GM23338 (cell line): ENCODE results near the gene KIRREL3. TPM values are rescaled to one million over a fixed set of nuclear protein-coding genes. Genes with fewer than 3 reads are reported as not detected.

ENCODE experiments used
- ATAC-seq: fragments of 200-7000 bp; cut with Tn5 transposase; 3 replicates; pipeline ENCODE4 v1.9.1; 2020
- DNase-seq: peaks from one replicate; pipeline ENCODE4 v3.0.0-alpha.2; 2015; ENCODE audit warnings: low spot score
- H2AFZ ChIP-seq: fragments of 200-600 bp; sonication (generic); 2 replicates; pipeline ENCODE4 v1.8.0; 2016; ENCODE audit warnings: antibody characterized with exemption, mild to moderate bottlenecking, moderate library complexity
- H3F3A ChIP-seq: fragments of 200-600 bp; sonication (generic); replicated peaks from 2 replicates; pipeline ENCODE4 v1.8.0; 2017; ENCODE audit warnings: antibody characterized with exemption, mixed run types, low read depth
- H3K27ac ChIP-seq: fragments of 200-600 bp; sonication (generic); 2 replicates; pipeline ENCODE4 v1.6.1; 2016; ENCODE audit warnings: low read depth
- H3K27me3 ChIP-seq: fragments of 200-600 bp; sonication (generic); 2 replicates; pipeline ENCODE4 v1.8.0; 2016; ENCODE audit warnings: mild to moderate bottlenecking, mixed run types, moderate library complexity; ENCODE audit not compliant: insufficient read depth
- H3K36me3 ChIP-seq: fragments of 200-600 bp; sonication (generic); 2 replicates; pipeline ENCODE4 v1.8.0; 2016; ENCODE audit warnings: mild to moderate bottlenecking; ENCODE audit not compliant: insufficient read depth
- H3K4me1 ChIP-seq: fragments of 200-600 bp; sonication (generic); 2 replicates; pipeline ENCODE4 v1.8.0; 2016; ENCODE audit warnings: mild to moderate bottlenecking, moderate library complexity; ENCODE audit not compliant: insufficient read depth
- H3K4me2 ChIP-seq: fragments of 200-600 bp; sonication (generic); 2 replicates; pipeline ENCODE4 v1.7.1; 2017; ENCODE audit warnings: mixed run types
- H3K4me3 ChIP-seq: fragments of 200-600 bp; sonication (generic); 2 replicates; pipeline ENCODE4 v1.6.1; 2016; ENCODE audit warnings: mixed run types
- H3K79me2 ChIP-seq: fragments of 200-600 bp; sonication (generic); replicated peaks from 2 replicates; pipeline ENCODE4 v1.8.0; 2017; ENCODE audit warnings: mild to moderate bottlenecking; ENCODE audit not compliant: insufficient read depth
- H3K9me2 ChIP-seq: fragments of 200-600 bp; sonication (generic); 2 replicates; pipeline ENCODE4 v1.8.0; 2017; ENCODE audit not compliant: insufficient read depth
- H4K20me1 ChIP-seq: fragments of 200-600 bp; sonication (generic); replicated peaks from 2 replicates; pipeline ENCODE4 v1.8.0; 2017; ENCODE audit warnings: mild to moderate bottlenecking; ENCODE audit not compliant: insufficient read depth
- H3K27ac Mint-ChIP-seq: 2 replicates; pipeline ENCODE4 v1.8.0; 2020; ENCODE audit warnings: inconsistent platforms, mild to moderate bottlenecking, moderate library complexity, mixed read lengths
- H3K27me3 Mint-ChIP-seq: 3 replicates; pipeline ENCODE4 v1.8.0; 2022; ENCODE audit warnings: low read depth, mild to moderate bottlenecking, moderate library complexity, mixed read lengths, inconsistent platforms; ENCODE audit not compliant: insufficient read depth, poor library complexity
- H3K36me3 Mint-ChIP-seq: 3 replicates; pipeline ENCODE4 v1.8.0; 2021; ENCODE audit warnings: low read depth, mild to moderate bottlenecking, inconsistent platforms, moderate library complexity, mixed read lengths
- H3K4me1 Mint-ChIP-seq: 3 replicates; pipeline ENCODE4 v1.8.0; 2020; ENCODE audit warnings: mild to moderate bottlenecking, inconsistent platforms, mixed read lengths
- H3K4me3 Mint-ChIP-seq: 3 replicates; pipeline ENCODE4 v1.8.0; 2021; ENCODE audit warnings: moderate library complexity, mild to moderate bottlenecking, inconsistent platforms, mixed read lengths
- H3K9me3 Mint-ChIP-seq: 3 replicates; pipeline ENCODE4 v1.8.0; 2020; ENCODE audit warnings: moderate library complexity, mild to moderate bottlenecking, inconsistent platforms, mixed read lengths
- CREB1 ChIP-seq: fragments of 250-450 bp; sonication (Bioruptor Pico); IDR thresholded peaks from 2 replicates; pipeline ENCODE4 v1.5.0; 2020; ENCODE audit warnings: low read depth, mild to moderate bottlenecking, moderate library complexity
- EZH2 ChIP-seq: fragments of 200-600 bp; sonication (generic); IDR thresholded peaks from one replicate; pipeline ENCODE4 v1.8.0; 2017; ENCODE audit warnings: antibody characterized with exemption, mild to moderate bottlenecking, low read depth; ENCODE audit not compliant: unreplicated experiment
- EZH2phosphoT487 ChIP-seq: fragments of 200-600 bp; sonication (generic); IDR thresholded peaks from one replicate; pipeline ENCODE4 v1.8.1; 2018; ENCODE audit warnings: antibody characterized with exemption; ENCODE audit not compliant: unreplicated experiment
- JUNB ChIP-seq: IDR thresholded peaks from one replicate; pipeline ENCODE4 v1.6.1; 2016; ENCODE audit warnings: antibody characterized with exemption; ENCODE audit not compliant: unreplicated experiment
- NANOG ChIP-seq: IDR thresholded peaks from 2 replicates; pipeline ENCODE4 v1.6.1; 2016; ENCODE audit warnings: antibody characterized with exemption, borderline replicate concordance
- POLR2AphosphoS5 ChIP-seq: IDR thresholded peaks from 2 replicates; pipeline ENCODE4 v1.6.1; 2016; ENCODE audit warnings: antibody characterized with exemption, low read depth
- STAT1 ChIP-seq: IDR thresholded peaks from one replicate; pipeline ENCODE4 v1.6.1; 2016; ENCODE audit warnings: antibody characterized with exemption; ENCODE audit not compliant: unreplicated experiment
- ZNF114 ChIP-seq: fragments of 250-450 bp; sonication (Bioruptor Pico); IDR thresholded peaks from 2 replicates; pipeline ENCODE4 v1.5.0; 2020; ENCODE audit warnings: mild to moderate bottlenecking, moderate library complexity
- ZNF331 ChIP-seq: fragments of 250-450 bp; sonication (Bioruptor Pico); IDR thresholded peaks from 2 replicates; pipeline ENCODE4 v1.5.0; 2020; ENCODE audit warnings: low read depth, mild to moderate bottlenecking, moderate library complexity
- polyA plus RNA-seq: library from polyadenylated mRNA; unstranded; fragments of >200 nt; fragmentation: Nextera tagmentation; extraction: Ambion mirVana; gene quantifications from 2 replicates; pipeline ENCODE4 v1.2.1, GENCODE V29; 2016
- total RNA-seq: library from RNA; depleted of rRNA; stranded (reverse); fragments of >200 nt; shearing (Covaris generic); gene quantifications from 2 replicates; pipeline ENCODE4 v1.2.3, GENCODE V29; 2014
- TF ChIP-seq, protein P1 (sequence below): IDR thresholded peaks from one replicate; pipeline ENCODE4 v1.6.1; 2018; ENCODE audit warnings: antibody characterized with exemption; ENCODE audit not compliant: unreplicated experiment
- TF ChIP-seq, protein P2 (sequence below): fragments of 250-450 bp; sonication (Bioruptor Pico); IDR thresholded peaks from 2 replicates; pipeline ENCODE4 v1.5.0; 2020; ENCODE audit warnings: mild to moderate bottlenecking, moderate library complexity
- TF ChIP-seq, protein P3 (sequence below): IDR thresholded peaks from 2 replicates; pipeline ENCODE4 v1.6.1; 2016; ENCODE audit warnings: antibody characterized with exemption
- TF ChIP-seq, protein P4 (sequence below), 2 experiments: fragments of 200-600 bp in 1 of 2; sonication (generic) in 1 of 2; conservative IDR thresholded peaks; 2 replicates each; pipeline versions ENCODE4 v1.5.1 to v1.6.1; 2016 to 2017; ENCODE audit warnings: antibody characterized with exemption in 2 of 2, low read depth in 2 of 2, mild to moderate bottlenecking in 2 of 2, moderate library complexity in 1 of 2

The KIRREL3 gene
- total and polyA plus RNA-seq, 2 experiments from 2014 or later = 0.13 to 1.5 TPM

DNA sequence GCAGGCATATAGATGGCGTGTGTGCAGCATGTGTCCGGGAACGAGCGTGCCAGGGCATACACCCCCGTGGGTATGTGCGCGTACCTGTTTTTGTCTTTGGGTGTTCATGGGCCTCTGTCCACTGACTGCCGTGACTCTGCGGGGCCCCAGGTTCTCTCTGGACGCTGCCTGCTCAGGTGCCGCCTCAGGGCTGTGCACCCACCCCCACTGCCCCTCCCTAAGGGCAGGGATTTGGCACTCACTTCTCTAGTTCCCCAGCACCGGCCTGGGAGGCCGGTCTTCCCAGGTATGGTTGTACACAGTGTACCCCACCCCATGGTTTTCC is 533.6 kb downstream of the KIRREL3 start:
- Mint-ChIP-seq H3K4me3 (no peak overlapping the region), H3K27ac (no peak overlapping the region), H3K4me1 (peaks cover 11% of the 10 kb centered on the region), H3K27me3 (peaks cover 12% of the 10 kb centered on the region), H3K9me3 (peaks cover 4% of the 10 kb centered on the region), H3K36me3 (no peaks in the 10 kb centered on the region)
- Histone ChIP-seq H3K79me2 (no peaks in the 10 kb centered on the region), H3K27ac (no peak overlapping the region), H3K4me3 (no peak overlapping the region), H3K4me1 (no peaks in the 10 kb centered on the region), H3F3A (no peaks in the 10 kb centered on the region), H3K4me2 (no peak overlapping the region), H3K36me3 (no peaks in the 10 kb centered on the region), H3K9me2 (no peaks in the 10 kb centered on the region), H4K20me1 (no peaks in the 10 kb centered on the region), H3K27me3 (no peaks in the 10 kb centered on the region), H2AFZ (no peak overlapping the region)
- DNase-seq (no peak), ATAC-seq (no peak)
- TF ChIP-seq, protein P1, sequence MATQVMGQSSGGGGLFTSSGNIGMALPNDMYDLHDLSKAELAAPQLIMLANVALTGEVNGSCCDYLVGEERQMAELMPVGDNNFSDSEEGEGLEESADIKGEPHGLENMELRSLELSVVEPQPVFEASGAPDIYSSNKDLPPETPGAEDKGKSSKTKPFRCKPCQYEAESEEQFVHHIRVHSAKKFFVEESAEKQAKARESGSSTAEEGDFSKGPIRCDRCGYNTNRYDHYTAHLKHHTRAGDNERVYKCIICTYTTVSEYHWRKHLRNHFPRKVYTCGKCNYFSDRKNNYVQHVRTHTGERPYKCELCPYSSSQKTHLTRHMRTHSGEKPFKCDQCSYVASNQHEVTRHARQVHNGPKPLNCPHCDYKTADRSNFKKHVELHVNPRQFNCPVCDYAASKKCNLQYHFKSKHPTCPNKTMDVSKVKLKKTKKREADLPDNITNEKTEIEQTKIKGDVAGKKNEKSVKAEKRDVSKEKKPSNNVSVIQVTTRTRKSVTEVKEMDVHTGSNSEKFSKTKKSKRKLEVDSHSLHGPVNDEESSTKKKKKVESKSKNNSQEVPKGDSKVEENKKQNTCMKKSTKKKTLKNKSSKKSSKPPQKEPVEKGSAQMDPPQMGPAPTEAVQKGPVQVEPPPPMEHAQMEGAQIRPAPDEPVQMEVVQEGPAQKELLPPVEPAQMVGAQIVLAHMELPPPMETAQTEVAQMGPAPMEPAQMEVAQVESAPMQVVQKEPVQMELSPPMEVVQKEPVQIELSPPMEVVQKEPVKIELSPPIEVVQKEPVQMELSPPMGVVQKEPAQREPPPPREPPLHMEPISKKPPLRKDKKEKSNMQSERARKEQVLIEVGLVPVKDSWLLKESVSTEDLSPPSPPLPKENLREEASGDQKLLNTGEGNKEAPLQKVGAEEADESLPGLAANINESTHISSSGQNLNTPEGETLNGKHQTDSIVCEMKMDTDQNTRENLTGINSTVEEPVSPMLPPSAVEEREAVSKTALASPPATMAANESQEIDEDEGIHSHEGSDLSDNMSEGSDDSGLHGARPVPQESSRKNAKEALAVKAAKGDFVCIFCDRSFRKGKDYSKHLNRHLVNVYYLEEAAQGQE = no peak
- no peak for TF ChIP-seq STAT1
- TF ChIP-seq, protein P2, sequence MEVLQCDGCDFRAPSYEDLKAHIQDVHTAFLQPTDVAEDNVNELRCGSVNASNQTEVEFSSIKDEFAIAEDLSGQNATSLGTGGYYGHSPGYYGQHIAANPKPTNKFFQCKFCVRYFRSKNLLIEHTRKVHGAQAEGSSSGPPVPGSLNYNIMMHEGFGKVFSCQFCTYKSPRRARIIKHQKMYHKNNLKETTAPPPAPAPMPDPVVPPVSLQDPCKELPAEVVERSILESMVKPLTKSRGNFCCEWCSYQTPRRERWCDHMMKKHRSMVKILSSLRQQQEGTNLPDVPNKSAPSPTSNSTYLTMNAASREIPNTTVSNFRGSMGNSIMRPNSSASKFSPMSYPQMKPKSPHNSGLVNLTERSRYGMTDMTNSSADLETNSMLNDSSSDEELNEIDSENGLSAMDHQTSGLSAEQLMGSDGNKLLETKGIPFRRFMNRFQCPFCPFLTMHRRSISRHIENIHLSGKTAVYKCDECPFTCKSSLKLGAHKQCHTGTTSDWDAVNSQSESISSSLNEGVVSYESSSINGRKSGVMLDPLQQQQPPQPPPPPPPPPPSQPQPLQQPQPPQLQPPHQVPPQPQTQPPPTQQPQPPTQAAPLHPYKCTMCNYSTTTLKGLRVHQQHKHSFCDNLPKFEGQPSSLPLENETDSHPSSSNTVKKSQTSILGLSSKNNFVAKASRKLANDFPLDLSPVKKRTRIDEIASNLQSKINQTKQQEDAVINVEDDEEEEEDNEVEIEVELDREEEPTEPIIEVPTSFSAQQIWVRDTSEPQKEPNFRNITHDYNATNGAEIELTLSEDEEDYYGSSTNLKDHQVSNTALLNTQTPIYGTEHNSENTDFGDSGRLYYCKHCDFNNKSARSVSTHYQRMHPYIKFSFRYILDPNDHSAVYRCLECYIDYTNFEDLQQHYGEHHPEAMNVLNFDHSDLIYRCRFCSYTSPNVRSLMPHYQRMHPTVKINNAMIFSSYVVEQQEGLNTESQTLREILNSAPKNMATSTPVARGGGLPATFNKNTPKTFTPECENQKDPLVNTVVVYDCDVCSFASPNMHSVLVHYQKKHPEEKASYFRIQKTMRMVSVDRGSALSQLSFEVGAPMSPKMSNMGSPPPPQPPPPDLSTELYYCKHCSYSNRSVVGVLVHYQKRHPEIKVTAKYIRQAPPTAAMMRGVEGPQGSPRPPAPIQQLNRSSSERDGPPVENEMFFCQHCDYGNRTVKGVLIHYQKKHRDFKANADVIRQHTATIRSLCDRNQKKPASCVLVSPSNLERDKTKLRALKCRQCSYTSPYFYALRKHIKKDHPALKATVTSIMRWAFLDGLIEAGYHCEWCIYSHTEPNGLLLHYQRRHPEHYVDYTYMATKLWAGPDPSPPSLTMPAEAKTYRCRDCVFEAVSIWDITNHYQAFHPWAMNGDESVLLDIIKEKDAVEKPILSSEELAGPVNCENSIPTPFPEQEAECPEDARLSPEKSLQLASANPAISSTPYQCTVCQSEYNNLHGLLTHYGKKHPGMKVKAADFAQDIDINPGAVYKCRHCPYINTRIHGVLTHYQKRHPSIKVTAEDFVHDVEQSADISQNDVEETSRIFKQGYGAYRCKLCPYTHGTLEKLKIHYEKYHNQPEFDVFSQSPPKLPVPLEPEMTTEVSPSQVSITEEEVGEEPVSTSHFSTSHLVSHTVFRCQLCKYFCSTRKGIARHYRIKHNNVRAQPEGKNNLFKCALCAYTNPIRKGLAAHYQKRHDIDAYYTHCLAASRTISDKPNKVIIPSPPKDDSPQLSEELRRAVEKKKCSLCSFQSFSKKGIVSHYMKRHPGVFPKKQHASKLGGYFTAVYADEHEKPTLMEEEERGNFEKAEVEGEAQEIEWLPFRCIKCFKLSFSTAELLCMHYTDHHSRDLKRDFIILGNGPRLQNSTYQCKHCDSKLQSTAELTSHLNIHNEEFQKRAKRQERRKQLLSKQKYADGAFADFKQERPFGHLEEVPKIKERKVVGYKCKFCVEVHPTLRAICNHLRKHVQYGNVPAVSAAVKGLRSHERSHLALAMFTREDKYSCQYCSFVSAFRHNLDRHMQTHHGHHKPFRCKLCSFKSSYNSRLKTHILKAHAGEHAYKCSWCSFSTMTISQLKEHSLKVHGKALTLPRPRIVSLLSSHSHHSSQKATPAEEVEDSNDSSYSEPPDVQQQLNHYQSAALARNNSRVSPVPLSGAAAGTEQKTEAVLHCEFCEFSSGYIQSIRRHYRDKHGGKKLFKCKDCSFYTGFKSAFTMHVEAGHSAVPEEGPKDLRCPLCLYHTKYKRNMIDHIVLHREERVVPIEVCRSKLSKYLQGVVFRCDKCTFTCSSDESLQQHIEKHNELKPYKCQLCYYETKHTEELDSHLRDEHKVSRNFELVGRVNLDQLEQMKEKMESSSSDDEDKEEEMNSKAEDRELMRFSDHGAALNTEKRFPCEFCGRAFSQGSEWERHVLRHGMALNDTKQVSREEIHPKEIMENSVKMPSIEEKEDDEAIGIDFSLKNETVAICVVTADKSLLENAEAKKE (CRISPR knock-in tag) = no peak
- no peak for TF ChIP-seq ZNF114
- TF ChIP-seq EZH2 = no peak
- no peak for TF ChIP-seq EZH2phosphoT487
- no peak for TF ChIP-seq POLR2AphosphoS5
- TF ChIP-seq, protein P3, sequence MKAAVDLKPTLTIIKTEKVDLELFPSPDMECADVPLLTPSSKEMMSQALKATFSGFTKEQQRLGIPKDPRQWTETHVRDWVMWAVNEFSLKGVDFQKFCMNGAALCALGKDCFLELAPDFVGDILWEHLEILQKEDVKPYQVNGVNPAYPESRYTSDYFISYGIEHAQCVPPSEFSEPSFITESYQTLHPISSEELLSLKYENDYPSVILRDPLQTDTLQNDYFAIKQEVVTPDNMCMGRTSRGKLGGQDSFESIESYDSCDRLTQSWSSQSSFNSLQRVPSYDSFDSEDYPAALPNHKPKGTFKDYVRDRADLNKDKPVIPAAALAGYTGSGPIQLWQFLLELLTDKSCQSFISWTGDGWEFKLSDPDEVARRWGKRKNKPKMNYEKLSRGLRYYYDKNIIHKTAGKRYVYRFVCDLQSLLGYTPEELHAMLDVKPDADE = no peak
- no peak for TF ChIP-seq JUNB
- TF ChIP-seq, protein P4, sequence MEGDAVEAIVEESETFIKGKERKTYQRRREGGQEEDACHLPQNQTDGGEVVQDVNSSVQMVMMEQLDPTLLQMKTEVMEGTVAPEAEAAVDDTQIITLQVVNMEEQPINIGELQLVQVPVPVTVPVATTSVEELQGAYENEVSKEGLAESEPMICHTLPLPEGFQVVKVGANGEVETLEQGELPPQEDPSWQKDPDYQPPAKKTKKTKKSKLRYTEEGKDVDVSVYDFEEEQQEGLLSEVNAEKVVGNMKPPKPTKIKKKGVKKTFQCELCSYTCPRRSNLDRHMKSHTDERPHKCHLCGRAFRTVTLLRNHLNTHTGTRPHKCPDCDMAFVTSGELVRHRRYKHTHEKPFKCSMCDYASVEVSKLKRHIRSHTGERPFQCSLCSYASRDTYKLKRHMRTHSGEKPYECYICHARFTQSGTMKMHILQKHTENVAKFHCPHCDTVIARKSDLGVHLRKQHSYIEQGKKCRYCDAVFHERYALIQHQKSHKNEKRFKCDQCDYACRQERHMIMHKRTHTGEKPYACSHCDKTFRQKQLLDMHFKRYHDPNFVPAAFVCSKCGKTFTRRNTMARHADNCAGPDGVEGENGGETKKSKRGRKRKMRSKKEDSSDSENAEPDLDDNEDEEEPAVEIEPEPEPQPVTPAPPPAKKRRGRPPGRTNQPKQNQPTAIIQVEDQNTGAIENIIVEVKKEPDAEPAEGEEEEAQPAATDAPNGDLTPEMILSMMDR (conservative IDR thresholded peaks at IDR 0.05; ENCODE audit: low read depth in 2 of 2) = no peak
- TF ChIP-seq NANOG = no peak
- no peak for TF ChIP-seq ZNF331 (CRISPR knock-in tag)
- no peak for TF ChIP-seq CREB1 (CRISPR knock-in tag)
